Stimulated activated CD4-positive, alpha-beta T cell treated with anti-CD3 and anti-CD28 coated beads, Interleukin-1b, Interleukin-23, amount 100 ng/mL, for 1 hour (primary cell): ENCODE results near the gene MT1G.
"Not testable (repeated sequence)": the region's sequence is repeated elsewhere in the genome, so short reads cannot be mapped to it uniquely, and the experiment has no call there.

Source experiments
- DNase-seq, 2 donors: peaks; one replicate each; pipeline ENCODE4 v3.0.0-alpha.2; 2020; ENCODE audit warnings: low read depth in 2 of 2

MT1G gene

GRCh38 chr16:56621665-56622445 lies 46.0 kb downstream of the MT1G start:
- DNase-seq: not testable (repeated sequence)

- DNase-seq: no peak
Measured at GRCh38 chr16:56620339-56620897, 47.4 kb downstream of the MT1G start.

GRCh38 chr16:56618138-56618537 lies 49.7 kb downstream of the MT1G start:
- no peak for DNase-seq

GRCh38 chr16:56617212-56618085 lies 50.4 kb downstream of the MT1G start:
- peak in 1 of 2 donors; percentile 29 for DNase-seq
